Osteocyte (in vitro differentiated cells): ENCODE results near the gene MIGA1. TPM values are rescaled to one million over a fixed set of nuclear protein-coding genes. Genes with fewer than 3 reads are reported as not detected.
A peak's percentile ranks its signal among the peaks of the same experiment; 100 is the strongest.

Experiments used
- DNase-seq: peaks from one replicate; pipeline ENCODE4 v3.0.0; 2021; ENCODE audit warnings: mixed read lengths; ENCODE audit not compliant: unreplicated experiment; ENCODE audit errors: extremely low spot score
- H3K27ac Mint-ChIP-seq: one replicate; pipeline ENCODE4 v1.8.0; 2021; ENCODE audit warnings: mild to moderate bottlenecking, mixed read lengths; ENCODE audit not compliant: unreplicated experiment
- H3K27me3 Mint-ChIP-seq: one replicate; pipeline ENCODE4 v1.8.0; 2021; ENCODE audit warnings: mixed read lengths; ENCODE audit not compliant: unreplicated experiment
- H3K36me3 Mint-ChIP-seq: one replicate; pipeline ENCODE4 v1.8.0; 2021; ENCODE audit warnings: mixed read lengths; ENCODE audit not compliant: unreplicated experiment
- H3K4me1 Mint-ChIP-seq: one replicate; pipeline ENCODE4 v1.8.0; 2021; ENCODE audit warnings: mixed read lengths; ENCODE audit not compliant: unreplicated experiment
- H3K4me3 Mint-ChIP-seq: one replicate; pipeline ENCODE4 v1.8.0; 2021; ENCODE audit warnings: mild to moderate bottlenecking, moderate library complexity, mixed read lengths; ENCODE audit not compliant: unreplicated experiment
- H3K9me3 Mint-ChIP-seq: one replicate; pipeline ENCODE4 v1.8.0; 2021; ENCODE audit warnings: mixed read lengths; ENCODE audit not compliant: unreplicated experiment
- CTCF ChIP-seq: fragments of 200-600 bp; sonication (generic); IDR thresholded peaks from 2 replicates; pipeline ENCODE4 v1.5.0; 2021; ENCODE audit warnings: antibody characterized with exemption, mild to moderate bottlenecking, moderate library complexity
- total RNA-seq: library from RNA; stranded (reverse); gene quantifications from 2 replicates; pipeline ENCODE4 v1.2.1, GENCODE V29; 2021

MIGA1 gene
- total RNA-seq, 1 donor from 2014 or later, result 17.8 TPM

GRCh38 chr1:77759071-77760028, 20.1 kb upstream of the MIGA1 start, which contains the start of gene USP33:
USP33 (minus strand) TSS chr1:77759852; CDS start chr1:77741697, 18,155 bp downstream.
- H3K4me1 Mint-ChIP-seq, result peaks cover 37% of the 10 kb centered on the region
- peak within 1 kb of the TSS; percentile 95 for H3K27ac Mint-ChIP-seq
- H3K27me3 Mint-ChIP-seq, result no peaks in the 10 kb centered on the region
- no peaks in the 10 kb centered on the region for H3K36me3 Mint-ChIP-seq
- no peak for TF ChIP-seq CTCF
- no peaks in the 10 kb centered on the region for H3K9me3 Mint-ChIP-seq
- DNase-seq, result peak; percentile 90
- H3K4me3 Mint-ChIP-seq, result peak within 1 kb of the TSS; percentile 90

GRCh38 chr1:77762072-77762476, 17.4 kb upstream of the MIGA1 start:
- Mint-ChIP-seq H3K4me3 (no peak overlapping the region), H3K9me3 (no peaks in the 10 kb centered on the region), H3K36me3 (no peaks in the 10 kb centered on the region), H3K27me3 (no peaks in the 10 kb centered on the region), H3K27ac (no peak overlapping the region), H3K4me1 (peaks cover 18% of the 10 kb centered on the region)
- no peak for TF ChIP-seq CTCF
- no peak for DNase-seq

DNA sequence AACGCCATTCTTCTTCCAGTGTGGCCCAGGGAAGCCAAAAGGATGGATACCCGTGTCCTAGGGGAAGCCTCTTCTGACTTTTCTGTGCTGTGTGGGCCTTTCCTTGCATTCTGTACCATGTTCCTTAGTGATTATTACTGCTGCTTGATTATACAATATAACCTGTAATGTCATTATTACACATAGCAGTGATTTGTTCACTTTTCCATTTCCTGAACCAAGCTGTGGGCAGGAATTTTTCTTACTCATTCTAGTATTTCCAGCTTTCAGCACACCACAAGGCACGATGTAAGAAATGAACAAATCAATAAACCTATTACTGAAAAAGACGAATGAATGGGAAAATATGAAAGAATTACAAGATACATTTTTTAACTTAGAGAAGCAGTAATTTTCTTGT, 11.4 kb upstream of the MIGA1 start:
- H3K27ac Mint-ChIP-seq, result no peak overlapping the region
- no peak overlapping the region for H3K4me3 Mint-ChIP-seq
- H3K4me1 Mint-ChIP-seq, result no peaks in the 10 kb centered on the region
- H3K36me3 Mint-ChIP-seq, result no peaks in the 10 kb centered on the region
- DNase-seq, result no peak
- H3K27me3 Mint-ChIP-seq, result no peaks in the 10 kb centered on the region
- TF ChIP-seq CTCF, result no peak
- no peaks in the 10 kb centered on the region for H3K9me3 Mint-ChIP-seq

- TF ChIP-seq CTCF, result no peak
- H3K4me1 Mint-ChIP-seq, result peaks cover 20% of the 10 kb centered on the region
- no peak for DNase-seq
- H3K9me3 Mint-ChIP-seq, result no peaks in the 10 kb centered on the region
- H3K36me3 Mint-ChIP-seq, result no peaks in the 10 kb centered on the region
- H3K27ac Mint-ChIP-seq, result no peak overlapping the region
- no peak overlapping the region for H3K4me3 Mint-ChIP-seq
- H3K27me3 Mint-ChIP-seq, result no peaks in the 10 kb centered on the region
Observed at GRCh38 chr1:77776007-77776700, 3.3 kb upstream of the MIGA1 start.

DNA sequence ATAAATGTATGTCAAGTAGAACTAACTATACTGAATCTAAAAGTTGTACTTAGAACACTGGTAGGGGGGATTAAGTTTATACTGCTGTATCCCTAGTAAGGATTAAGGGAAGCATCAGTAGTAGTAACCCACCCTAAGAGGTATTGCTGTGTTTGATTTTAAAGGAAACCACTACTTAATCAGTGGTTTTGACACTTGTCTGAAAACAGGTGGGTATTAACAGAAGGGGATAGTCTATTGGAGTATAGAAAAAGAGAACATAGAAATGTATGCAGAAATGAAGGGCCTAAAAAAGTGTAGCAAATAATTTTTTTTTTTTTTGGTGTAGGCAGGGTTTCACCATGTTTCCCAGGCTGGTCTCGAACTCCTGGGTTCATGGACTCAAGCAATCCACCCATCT, 2.2 kb downstream of the MIGA1 start:
- TF ChIP-seq CTCF, result no peak
- Mint-ChIP-seq H3K36me3 (peaks cover 27% of the 10 kb centered on the region), H3K4me3 (no peak overlapping the region), H3K27me3 (no peaks in the 10 kb centered on the region), H3K9me3 (peaks cover 3% of the 10 kb centered on the region), H3K4me1 (peaks cover 26% of the 10 kb centered on the region), H3K27ac (no peak overlapping the region)
- DNase-seq, result no peak
